IMR-90 (cell line): ENCODE measurements around the gene PSMG3.

Source experiments
- BHLHE40 ChIP-seq: fragments of 150-350 bp; IDR thresholded peaks from 2 replicates; pipeline ENCODE4 v1.6.1; 2016; ENCODE audit warnings: mild to moderate bottlenecking, low read depth, low read length
- CEBPB ChIP-seq: IDR thresholded peaks from 2 replicates; pipeline ENCODE4 v1.6.1; 2012; ENCODE audit warnings: low read depth, low read length, improper control_type of control experiment
- CTCF ChIP-seq: conservative IDR thresholded peaks from 2 replicates; pipeline ENCODE4 v1.5.1; 2012; ENCODE audit warnings: mild to moderate bottlenecking, low read depth, low read length, improper control_type of control experiment
- MAFK ChIP-seq: IDR thresholded peaks from 2 replicates; pipeline ENCODE4 v1.6.1; 2012; ENCODE audit warnings: low read depth, low read length, improper control_type of control experiment
- MXI1 ChIP-seq: IDR thresholded peaks from 2 replicates; pipeline ENCODE4 v1.6.1; 2012; ENCODE audit warnings: low read depth, mild to moderate bottlenecking, low read length, moderate library complexity, borderline replicate concordance
- POLR2A ChIP-seq: IDR thresholded peaks from 2 replicates; pipeline ENCODE4 v1.6.1; 2012; ENCODE audit warnings: mild to moderate bottlenecking, low read depth, low read length
- RAD21 ChIP-seq: IDR thresholded peaks from 2 replicates; pipeline ENCODE4 v1.6.1; 2012; ENCODE audit warnings: low read length, improper control_type of control experiment
- RCOR1 ChIP-seq: IDR thresholded peaks from 2 replicates; pipeline ENCODE4 v1.6.1; 2012; ENCODE audit warnings: mild to moderate bottlenecking, low read length, improper control_type of control experiment; ENCODE audit not compliant: insufficient replicate concordance
- SMC3 ChIP-seq: fragments of 150-350 bp; IDR thresholded peaks from 2 replicates; pipeline ENCODE4 v1.6.1; 2016; ENCODE audit warnings: low read depth, mild to moderate bottlenecking, antibody characterized with exemption, low read length, moderate library complexity
- USF2 ChIP-seq: fragments of 150-350 bp; IDR thresholded peaks from 2 replicates; pipeline ENCODE4 v1.6.1; 2017; ENCODE audit warnings: mild to moderate bottlenecking, antibody characterized with exemption, low read length, low read depth

- TF ChIP-seq CTCF (no peak), SMC3 (no peak), BHLHE40 (no peak), POLR2A (peak; percentile 52; the same call in 1 of the 2 replicates), MXI1 (no peak), USF2 (no peak), RAD21 (no peak), MAFK (no peak), CEBPB (no peak), RCOR1 (no peak)
Measured at GRCh38 chr7:1542841-1543747, 26.7 kb downstream of the PSMG3 start.
